ENCODE results near the gene PDGFRB. TPM values are rescaled to one million over a fixed set of nuclear protein-coding genes. Genes with fewer than 3 reads are reported as not detected.

The PDGFRB gene
- total and polyA plus RNA-seq, 2 of the 4 experiments (the other 2 are of a cell fraction), result 108 to 124 TPM

DNA sequence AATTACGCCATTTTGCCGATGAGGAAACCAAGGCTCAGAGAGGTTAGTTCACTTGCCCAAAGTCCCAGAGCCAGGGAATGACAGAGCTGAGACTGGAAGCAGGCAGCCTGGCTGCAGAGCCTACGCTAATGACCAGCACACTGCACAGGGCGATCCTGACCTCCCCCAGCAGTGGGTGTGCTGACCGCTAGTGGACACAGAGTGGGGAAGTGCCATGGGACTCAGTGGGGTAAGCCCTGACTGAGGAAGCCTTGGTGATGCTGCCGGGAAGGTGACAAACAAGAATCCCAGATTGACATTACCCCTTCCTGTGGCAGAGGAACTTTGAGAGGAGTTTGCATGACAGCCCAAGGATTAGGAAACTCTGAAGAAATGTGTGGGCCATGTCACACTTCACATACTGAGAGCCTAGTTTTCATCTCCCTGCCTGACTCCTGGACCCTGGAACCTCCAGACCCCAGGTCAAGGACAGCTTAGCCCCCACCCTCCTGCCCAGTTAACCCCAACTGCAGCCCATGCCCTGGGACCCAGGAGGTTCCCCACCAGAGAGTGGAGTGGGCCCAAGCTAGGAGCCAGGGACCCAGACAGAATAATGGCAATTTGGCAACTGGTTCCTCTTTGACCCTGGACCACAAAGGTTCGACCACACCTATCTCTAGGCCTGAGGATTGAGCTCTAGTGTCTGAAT lies 49.6 kb downstream of the PDGFRB start:
- no TSS peak for BruUV-seq (replicated peaks)
- intact Hi-C loops (cut with micrococcal nuclease), result no loop called here

More for the DNA sequence above, 49.6 kb downstream of the PDGFRB start:
- no peak overlapping the region for H2AK9ac ChIP-seq (replicated peaks; ENCODE audit: low read depth, low read length, poor library complexity)
- WGBS, 2 experiments (ENCODE audit: extremely low coverage in 2 of 2, insufficient read length in 1 of 2), result no CpG with 5 or more reads among the region's 7 CpGs
- H3K14ac ChIP-seq (replicated peaks; ENCODE audit: low read depth, low read length), result no peak overlapping the region
- H4K8ac ChIP-seq (ENCODE audit: low read depth in 2 of 2, low read length in 2 of 2), result no peak overlapping the region
- H2BK5ac ChIP-seq (ENCODE audit: low read depth, low read length, poor library complexity, severe bottlenecking), result no peak overlapping the region
- peaks cover 14% of the 10 kb centered on the region for H3K4me1 ChIP-seq (ENCODE audit: control insufficient read depth, insufficient read depth, low read length)
- no peak overlapping the region for H3K27ac ChIP-seq (ENCODE audit: insufficient read depth, low read length)
- no peak overlapping the region for H3K4me3 ChIP-seq (ENCODE audit: insufficient read depth, low read depth, low read length)
- POLR2A ChIA-PET (ENCODE audit: unreplicated experiment), result no interaction called here
- no peaks in the 10 kb centered on the region for H3K27me3 ChIP-seq (ENCODE audit: control insufficient read depth, insufficient read depth, low read length)
- no peak for TF ChIP-seq RFX5 (IDR thresholded peaks at IDR 0.05; ENCODE audit: low read depth, low read length)
- TF ChIP-seq RAD21 (IDR thresholded peaks at IDR 0.05; ENCODE audit: low read length), result no peak
- TF ChIP-seq NFE2L2 (IDR thresholded peaks at IDR 0.05; ENCODE audit: low read depth, low read length), result no peak
- TF ChIP-seq RCOR1 (IDR thresholded peaks at IDR 0.05; ENCODE audit: insufficient replicate concordance, low read length), result no peak
- TF ChIP-seq, protein P1, sequence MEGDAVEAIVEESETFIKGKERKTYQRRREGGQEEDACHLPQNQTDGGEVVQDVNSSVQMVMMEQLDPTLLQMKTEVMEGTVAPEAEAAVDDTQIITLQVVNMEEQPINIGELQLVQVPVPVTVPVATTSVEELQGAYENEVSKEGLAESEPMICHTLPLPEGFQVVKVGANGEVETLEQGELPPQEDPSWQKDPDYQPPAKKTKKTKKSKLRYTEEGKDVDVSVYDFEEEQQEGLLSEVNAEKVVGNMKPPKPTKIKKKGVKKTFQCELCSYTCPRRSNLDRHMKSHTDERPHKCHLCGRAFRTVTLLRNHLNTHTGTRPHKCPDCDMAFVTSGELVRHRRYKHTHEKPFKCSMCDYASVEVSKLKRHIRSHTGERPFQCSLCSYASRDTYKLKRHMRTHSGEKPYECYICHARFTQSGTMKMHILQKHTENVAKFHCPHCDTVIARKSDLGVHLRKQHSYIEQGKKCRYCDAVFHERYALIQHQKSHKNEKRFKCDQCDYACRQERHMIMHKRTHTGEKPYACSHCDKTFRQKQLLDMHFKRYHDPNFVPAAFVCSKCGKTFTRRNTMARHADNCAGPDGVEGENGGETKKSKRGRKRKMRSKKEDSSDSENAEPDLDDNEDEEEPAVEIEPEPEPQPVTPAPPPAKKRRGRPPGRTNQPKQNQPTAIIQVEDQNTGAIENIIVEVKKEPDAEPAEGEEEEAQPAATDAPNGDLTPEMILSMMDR (conservative IDR thresholded peaks at IDR 0.05; ENCODE audit: low read depth, low read length), result no peak
- no peak for TF ChIP-seq CEBPB (IDR thresholded peaks at IDR 0.05; ENCODE audit: low read depth, low read length)
- TF ChIP-seq, protein P2, sequence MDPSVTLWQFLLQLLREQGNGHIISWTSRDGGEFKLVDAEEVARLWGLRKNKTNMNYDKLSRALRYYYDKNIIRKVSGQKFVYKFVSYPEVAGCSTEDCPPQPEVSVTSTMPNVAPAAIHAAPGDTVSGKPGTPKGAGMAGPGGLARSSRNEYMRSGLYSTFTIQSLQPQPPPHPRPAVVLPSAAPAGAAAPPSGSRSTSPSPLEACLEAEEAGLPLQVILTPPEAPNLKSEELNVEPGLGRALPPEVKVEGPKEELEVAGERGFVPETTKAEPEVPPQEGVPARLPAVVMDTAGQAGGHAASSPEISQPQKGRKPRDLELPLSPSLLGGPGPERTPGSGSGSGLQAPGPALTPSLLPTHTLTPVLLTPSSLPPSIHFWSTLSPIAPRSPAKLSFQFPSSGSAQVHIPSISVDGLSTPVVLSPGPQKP (IDR thresholded peaks at IDR 0.05; ENCODE audit: borderline replicate concordance, low read depth, low read length), result no peak
- no peak for TF ChIP-seq SMC3 (IDR thresholded peaks at IDR 0.05; ENCODE audit: low read depth, low read length)
- no peak for TF ChIP-seq POLR2A (IDR thresholded peaks at IDR 0.05; ENCODE audit: low read depth, low read length)
- no peak for TF ChIP-seq MAFK (IDR thresholded peaks at IDR 0.05; ENCODE audit: low read depth, low read length)
- TF ChIP-seq BHLHE40 (IDR thresholded peaks at IDR 0.05; ENCODE audit: low read depth, low read length), result no peak
- TF ChIP-seq CHD1 (IDR thresholded peaks at IDR 0.05; ENCODE audit: low read depth, low read length), result no peak
- TF ChIP-seq, protein P3, sequence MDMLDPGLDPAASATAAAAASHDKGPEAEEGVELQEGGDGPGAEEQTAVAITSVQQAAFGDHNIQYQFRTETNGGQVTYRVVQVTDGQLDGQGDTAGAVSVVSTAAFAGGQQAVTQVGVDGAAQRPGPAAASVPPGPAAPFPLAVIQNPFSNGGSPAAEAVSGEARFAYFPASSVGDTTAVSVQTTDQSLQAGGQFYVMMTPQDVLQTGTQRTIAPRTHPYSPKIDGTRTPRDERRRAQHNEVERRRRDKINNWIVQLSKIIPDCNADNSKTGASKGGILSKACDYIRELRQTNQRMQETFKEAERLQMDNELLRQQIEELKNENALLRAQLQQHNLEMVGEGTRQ (IDR thresholded peaks at IDR 0.05; ENCODE audit: low read depth, low read length), result no peak
- TF ChIP-seq MXI1 (IDR thresholded peaks at IDR 0.05; ENCODE audit: borderline replicate concordance, low read depth, low read length), result no peak
- TF ChIP-seq FOS (IDR thresholded peaks at IDR 0.05; ENCODE audit: low read depth, low read length), result no peak
- TF ChIP-seq MAZ (IDR thresholded peaks at IDR 0.05; ENCODE audit: borderline replicate concordance, low read depth, low read length), result no peak
- in situ Hi-C loops (cut with MboI; ENCODE audit: low sequenced_read_pairs) (no loop called here), dilution Hi-C loops (cut with HindIII; ENCODE audit: low sequenced_read_pairs, unreplicated experiment) (no loop called here)
- CTCF ChIA-PET, result no interaction called here
- no peak overlapping the region for H2BK20ac ChIP-seq (ENCODE audit: low read depth, low read length)
- no peak overlapping the region for H4K5ac ChIP-seq (ENCODE audit: low read depth, low read length)
- H3K9me1 ChIP-seq (ENCODE audit: insufficient read depth, low read length), result peaks cover 16% of the 10 kb centered on the region
- H2BK120ac ChIP-seq (ENCODE audit: low read depth, low read length), result no peak overlapping the region
- H3K56ac ChIP-seq (ENCODE audit: extremely low read depth, insufficient read depth, low read length), result no peak overlapping the region
- no peaks in the 10 kb centered on the region for H4K20me1 ChIP-seq (ENCODE audit: insufficient read depth, low read length)
- H4K91ac ChIP-seq (ENCODE audit: insufficient read depth, low read depth, low read length), result no peak overlapping the region
- no peak overlapping the region for H3K23ac ChIP-seq (ENCODE audit: low read depth, low read length)
- H3K18ac ChIP-seq (ENCODE audit: low read depth, low read length), result no peak overlapping the region
- H2BK15ac ChIP-seq (ENCODE audit: low read depth, low read length), result no peak overlapping the region
- no peak overlapping the region for H3K9ac ChIP-seq (ENCODE audit: low read depth, low read length)
- H3K36me3 ChIP-seq (ENCODE audit: control insufficient read depth, insufficient read depth, low read length), result no peaks in the 10 kb centered on the region
- no peaks in the 10 kb centered on the region for H3K9me3 ChIP-seq (ENCODE audit: control insufficient read depth, insufficient read depth, low read length)
- no peak for ATAC-seq (ENCODE audit: low read depth)
- H3K4ac ChIP-seq (ENCODE audit: low read depth, low read length), result no peak overlapping the region; the same call in 1 of the 2 replicates
- no peak overlapping the region for H2AK5ac ChIP-seq (ENCODE audit: low read depth, low read length)
- DNase-seq, result no peak
- no peak overlapping the region for H2AFZ ChIP-seq (replicated peaks; ENCODE audit: low read length, poor library complexity)
- H3K79me1 ChIP-seq (ENCODE audit: low read depth in 1 of 2, low read length in 2 of 2), result no peaks in the 10 kb centered on the region
- H3K4me2 ChIP-seq (ENCODE audit: low read depth, low read length), result no peak overlapping the region
